LNCaP clone FGC (cell line): ENCODE data around the gene NRXN2.

Source experiments
- DNase-seq: peaks from one replicate; pipeline ENCODE4 v3.0.0-alpha.2; 2011; ENCODE audit warnings: low read depth
- H3K4me3 ChIP-seq: 2 replicates; pipeline ENCODE4 v1.5.1; 2011; ENCODE audit warnings: mild to moderate bottlenecking, low read depth, low read length, control low read depth
- TF ChIP-seq, protein P1 (sequence below): IDR thresholded peaks from 2 replicates; pipeline ENCODE4 v1.5.1; 2012; ENCODE audit warnings: mild to moderate bottlenecking; ENCODE audit not compliant: control insufficient read depth, insufficient read depth; ENCODE audit errors: extremely low read depth

The NRXN2 gene

DNA sequence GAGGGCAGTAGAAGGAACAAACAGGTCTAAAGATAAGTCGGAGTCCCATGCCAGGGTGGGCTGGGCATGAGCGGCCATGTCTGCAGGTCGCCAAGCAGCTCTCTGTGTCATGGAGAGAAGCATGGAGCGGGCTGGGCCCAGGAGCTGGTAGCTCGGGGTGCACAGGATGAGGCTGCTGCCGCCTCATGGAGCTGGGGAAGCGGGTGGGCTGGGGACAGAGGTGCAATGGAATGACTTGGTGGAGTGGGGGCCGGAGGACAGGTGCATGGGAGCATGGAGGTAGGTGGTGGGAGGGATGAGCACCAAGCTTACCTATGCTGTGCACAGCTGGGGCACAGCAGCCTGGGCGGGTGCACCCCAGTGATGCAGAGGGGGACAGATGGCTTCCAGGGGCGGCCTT lies 3.6 kb downstream of the NRXN2 start:
- TF ChIP-seq, protein P1, sequence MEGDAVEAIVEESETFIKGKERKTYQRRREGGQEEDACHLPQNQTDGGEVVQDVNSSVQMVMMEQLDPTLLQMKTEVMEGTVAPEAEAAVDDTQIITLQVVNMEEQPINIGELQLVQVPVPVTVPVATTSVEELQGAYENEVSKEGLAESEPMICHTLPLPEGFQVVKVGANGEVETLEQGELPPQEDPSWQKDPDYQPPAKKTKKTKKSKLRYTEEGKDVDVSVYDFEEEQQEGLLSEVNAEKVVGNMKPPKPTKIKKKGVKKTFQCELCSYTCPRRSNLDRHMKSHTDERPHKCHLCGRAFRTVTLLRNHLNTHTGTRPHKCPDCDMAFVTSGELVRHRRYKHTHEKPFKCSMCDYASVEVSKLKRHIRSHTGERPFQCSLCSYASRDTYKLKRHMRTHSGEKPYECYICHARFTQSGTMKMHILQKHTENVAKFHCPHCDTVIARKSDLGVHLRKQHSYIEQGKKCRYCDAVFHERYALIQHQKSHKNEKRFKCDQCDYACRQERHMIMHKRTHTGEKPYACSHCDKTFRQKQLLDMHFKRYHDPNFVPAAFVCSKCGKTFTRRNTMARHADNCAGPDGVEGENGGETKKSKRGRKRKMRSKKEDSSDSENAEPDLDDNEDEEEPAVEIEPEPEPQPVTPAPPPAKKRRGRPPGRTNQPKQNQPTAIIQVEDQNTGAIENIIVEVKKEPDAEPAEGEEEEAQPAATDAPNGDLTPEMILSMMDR: no peak
- DNase-seq: no peak
- H3K4me3 ChIP-seq: no peak overlapping the region

DNA sequence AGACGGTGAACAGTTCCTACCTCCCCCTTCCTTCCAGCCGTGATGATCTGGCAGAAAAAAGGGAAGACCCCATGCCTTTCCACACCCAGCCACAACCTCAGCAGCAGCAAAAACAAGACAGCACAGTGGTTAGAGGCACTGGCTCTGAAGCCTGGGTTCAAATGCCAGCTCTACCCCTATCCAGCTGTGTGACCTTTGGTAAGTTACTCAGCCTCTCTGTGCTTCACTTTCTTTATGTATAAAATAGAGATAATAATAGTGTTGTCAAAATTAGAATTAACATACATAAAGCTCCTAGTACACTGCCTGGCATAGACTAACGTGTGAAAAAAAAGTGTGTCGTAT lies 4.2 kb downstream of the NRXN2 start:
- H3K4me3 ChIP-seq: no peak overlapping the region
- TF ChIP-seq, protein P1: no peak
- no peak for DNase-seq

GRCh38 chr11:64718084-64718779 lies 4.8 kb downstream of the NRXN2 start:
- TF ChIP-seq, protein P1: no peak
- DNase-seq: no peak
- H3K4me3 ChIP-seq: no peak overlapping the region

DNA sequence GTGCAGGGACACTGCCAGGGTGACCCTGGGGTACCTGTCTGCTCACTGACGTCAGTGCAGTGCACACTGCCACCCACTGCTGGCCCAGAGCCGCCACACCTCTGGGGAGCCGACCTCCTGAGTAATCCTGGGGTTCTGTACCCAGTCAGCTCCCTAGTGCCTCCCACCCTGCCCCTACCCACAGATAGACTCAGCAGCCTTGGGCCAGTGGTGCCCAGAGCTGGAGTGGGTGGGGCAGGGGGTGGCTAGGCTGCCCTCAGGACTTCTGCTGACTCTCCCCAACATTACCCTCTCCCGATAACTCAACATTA lies 5.8 kb downstream of the NRXN2 start:
- H3K4me3 ChIP-seq: no peak overlapping the region
- DNase-seq: no peak
- TF ChIP-seq, protein P1: no peak

DNA sequence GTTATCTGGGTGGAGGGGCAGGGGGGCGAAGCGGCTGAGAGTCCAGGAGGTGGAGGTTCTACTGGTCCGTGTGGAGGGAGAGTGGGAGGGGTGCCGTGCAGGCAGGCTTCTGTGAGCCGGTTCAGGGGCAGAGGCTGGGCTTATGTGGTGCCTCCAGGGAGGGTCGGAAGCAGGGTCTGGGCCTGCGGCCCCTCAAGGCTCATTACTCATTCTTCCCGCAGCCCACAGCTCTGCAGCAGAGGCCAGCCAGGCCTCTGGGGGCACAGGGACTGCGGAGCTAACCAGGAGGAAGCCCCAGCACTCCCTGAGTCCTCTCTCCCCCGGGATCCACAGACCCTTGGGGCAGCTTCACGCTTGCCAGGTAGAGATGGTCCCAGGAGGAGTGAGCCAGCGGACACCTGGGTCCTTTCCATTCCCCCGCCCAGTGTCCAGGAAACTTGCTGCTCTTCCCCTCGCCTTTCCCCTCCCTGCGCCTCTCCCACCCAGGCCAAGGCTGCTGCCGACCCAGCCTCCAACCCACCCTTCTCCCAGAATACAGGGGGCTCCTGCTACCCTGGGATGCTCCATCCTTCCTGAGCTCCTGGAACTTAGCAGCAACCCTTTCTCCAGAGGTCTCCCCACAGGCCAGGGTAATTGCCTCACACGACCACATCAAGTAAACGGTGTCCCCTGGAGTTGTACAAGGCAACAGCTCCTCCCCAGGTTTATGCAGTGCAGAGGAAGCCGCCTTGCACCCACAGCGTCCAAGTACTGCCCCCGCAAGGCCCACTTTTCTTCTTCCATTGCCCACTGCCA lies 6.3 kb downstream of the NRXN2 start:
- TF ChIP-seq, protein P1: no peak
- no peak for DNase-seq

GRCh38 chr11:64715756-64716472 lies 7.1 kb downstream of the NRXN2 start:
- no peak overlapping the region for H3K4me3 ChIP-seq
- TF ChIP-seq, protein P1: no peak
- no peak for DNase-seq

More for the DNA sequence above, 6.3 kb downstream of the NRXN2 start:
- no peak overlapping the region for H3K4me3 ChIP-seq
